ENCODE measurements around the gene FKBP5. TPM values are rescaled to one million over a fixed set of nuclear protein-coding genes. Genes with fewer than 3 reads are reported as not detected.
"Not testable (repeated sequence)": the region's sequence is repeated elsewhere in the genome, so short reads cannot be mapped to it uniquely, and the experiment has no call there.

FKBP5 gene
- total RNA-seq, 2 donors from 2014 or later = 27.0 to 53.3 TPM

DNA sequence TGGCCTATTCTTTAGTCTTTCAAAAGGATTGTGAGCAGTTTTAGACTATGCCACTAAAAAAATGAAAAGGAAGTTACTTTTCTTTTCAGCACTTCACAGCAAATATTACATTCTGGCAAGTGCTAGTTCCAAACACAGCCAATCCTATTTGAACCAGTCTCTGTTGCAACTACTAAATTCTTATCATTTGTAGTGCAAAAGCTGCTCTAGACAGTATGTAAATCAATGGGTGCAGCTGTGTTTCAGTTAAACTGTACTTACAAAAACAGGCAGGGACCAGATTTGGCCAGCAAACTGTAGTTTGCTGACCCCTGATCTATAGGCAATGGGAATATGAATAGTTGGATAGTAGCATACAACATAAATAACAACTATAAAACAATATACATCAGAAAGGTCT is 107.9 kb downstream of the FKBP5 start:
- H3K9me3 Mint-ChIP-seq = no peaks in the 10 kb centered on the region
- TF ChIP-seq, protein P1, sequence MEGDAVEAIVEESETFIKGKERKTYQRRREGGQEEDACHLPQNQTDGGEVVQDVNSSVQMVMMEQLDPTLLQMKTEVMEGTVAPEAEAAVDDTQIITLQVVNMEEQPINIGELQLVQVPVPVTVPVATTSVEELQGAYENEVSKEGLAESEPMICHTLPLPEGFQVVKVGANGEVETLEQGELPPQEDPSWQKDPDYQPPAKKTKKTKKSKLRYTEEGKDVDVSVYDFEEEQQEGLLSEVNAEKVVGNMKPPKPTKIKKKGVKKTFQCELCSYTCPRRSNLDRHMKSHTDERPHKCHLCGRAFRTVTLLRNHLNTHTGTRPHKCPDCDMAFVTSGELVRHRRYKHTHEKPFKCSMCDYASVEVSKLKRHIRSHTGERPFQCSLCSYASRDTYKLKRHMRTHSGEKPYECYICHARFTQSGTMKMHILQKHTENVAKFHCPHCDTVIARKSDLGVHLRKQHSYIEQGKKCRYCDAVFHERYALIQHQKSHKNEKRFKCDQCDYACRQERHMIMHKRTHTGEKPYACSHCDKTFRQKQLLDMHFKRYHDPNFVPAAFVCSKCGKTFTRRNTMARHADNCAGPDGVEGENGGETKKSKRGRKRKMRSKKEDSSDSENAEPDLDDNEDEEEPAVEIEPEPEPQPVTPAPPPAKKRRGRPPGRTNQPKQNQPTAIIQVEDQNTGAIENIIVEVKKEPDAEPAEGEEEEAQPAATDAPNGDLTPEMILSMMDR (conservative IDR thresholded peaks at IDR 0.05) = no peak
- H3K36me3 Mint-ChIP-seq (ENCODE audit: low read depth) = peaks cover 14% of the 10 kb centered on the region
- Histone ChIP-seq H3K27me3 (ENCODE audit: control insufficient read depth, insufficient read depth, low read length, poor library complexity, severe bottlenecking) (no peaks in the 10 kb centered on the region), H3K36me3 (ENCODE audit: control insufficient read depth, insufficient read depth, low read length) (no peaks in the 10 kb centered on the region), H3K4me3 (ENCODE audit: low read length) (no peak overlapping the region), H3K4me1 (ENCODE audit: control insufficient read depth, insufficient read depth, low read length) (no peaks in the 10 kb centered on the region), H3K27ac (ENCODE audit: low read depth, low read length) (no peak overlapping the region), H3K9ac (ENCODE audit: extremely low read depth, low read length, poor library complexity, severe bottlenecking) (no peak overlapping the region), H3K9me3 (ENCODE audit: control insufficient read depth, low read length) (no peaks in the 10 kb centered on the region)
- H3K4me3 Mint-ChIP-seq = no peak overlapping the region
- no peak overlapping the region for H3K27ac Mint-ChIP-seq
- no peaks in the 10 kb centered on the region for H3K4me1 Mint-ChIP-seq
- no peak for DNase-seq
- H3K27me3 Mint-ChIP-seq (ENCODE audit: insufficient read depth) = no peaks in the 10 kb centered on the region

DNA sequence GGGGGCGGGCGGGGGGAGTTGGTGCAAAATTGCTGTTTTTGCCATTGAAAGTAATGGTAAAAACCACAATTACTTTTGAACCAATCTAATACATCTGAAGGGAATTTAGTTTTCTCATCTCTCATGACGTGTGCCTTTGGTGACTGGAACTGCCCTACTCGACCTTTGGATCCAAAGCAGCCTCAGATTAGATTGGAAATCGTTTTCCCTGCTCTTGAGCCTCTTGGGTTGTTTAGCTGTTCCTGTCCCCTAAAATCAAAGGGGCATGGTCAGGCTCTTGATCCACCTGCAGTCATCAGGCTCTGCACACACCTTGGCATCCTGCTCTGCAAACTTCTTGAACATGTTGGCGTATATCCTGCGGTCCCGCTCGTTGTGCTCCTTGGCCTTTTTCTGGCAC is 112.0 kb downstream of the FKBP5 start:
- Histone ChIP-seq H3K4me3 (ENCODE audit: low read length) (no peak overlapping the region), H3K9me3 (ENCODE audit: control insufficient read depth, low read length) (no peaks in the 10 kb centered on the region), H3K27me3 (ENCODE audit: control insufficient read depth, insufficient read depth, low read length, poor library complexity, severe bottlenecking) (no peaks in the 10 kb centered on the region), H3K4me1 (ENCODE audit: control insufficient read depth, insufficient read depth, low read length) (no peaks in the 10 kb centered on the region), H3K9ac (ENCODE audit: extremely low read depth, low read length, poor library complexity, severe bottlenecking) (no peak overlapping the region), H3K36me3 (ENCODE audit: control insufficient read depth, insufficient read depth, low read length) (no peaks in the 10 kb centered on the region), H3K27ac (ENCODE audit: low read depth, low read length) (no peak overlapping the region)
- Mint-ChIP-seq H3K27me3 (ENCODE audit: insufficient read depth) (no peaks in the 10 kb centered on the region), H3K4me3 (no peak overlapping the region), H3K36me3 (ENCODE audit: low read depth) (peaks cover 18% of the 10 kb centered on the region), H3K27ac (no peak overlapping the region), H3K9me3 (no peaks in the 10 kb centered on the region), H3K4me1 (peaks cover 3% of the 10 kb centered on the region)
- TF ChIP-seq, protein P1 (conservative IDR thresholded peaks at IDR 0.05) = no peak
- WGBS, 2 experiments (ENCODE audit: insufficient coverage in 1 of 2, insufficient read length in 1 of 2) = 86 to 93% methylated on average over 8 to 9 of the region's 9 CpGs
- no peak for DNase-seq

DNA sequence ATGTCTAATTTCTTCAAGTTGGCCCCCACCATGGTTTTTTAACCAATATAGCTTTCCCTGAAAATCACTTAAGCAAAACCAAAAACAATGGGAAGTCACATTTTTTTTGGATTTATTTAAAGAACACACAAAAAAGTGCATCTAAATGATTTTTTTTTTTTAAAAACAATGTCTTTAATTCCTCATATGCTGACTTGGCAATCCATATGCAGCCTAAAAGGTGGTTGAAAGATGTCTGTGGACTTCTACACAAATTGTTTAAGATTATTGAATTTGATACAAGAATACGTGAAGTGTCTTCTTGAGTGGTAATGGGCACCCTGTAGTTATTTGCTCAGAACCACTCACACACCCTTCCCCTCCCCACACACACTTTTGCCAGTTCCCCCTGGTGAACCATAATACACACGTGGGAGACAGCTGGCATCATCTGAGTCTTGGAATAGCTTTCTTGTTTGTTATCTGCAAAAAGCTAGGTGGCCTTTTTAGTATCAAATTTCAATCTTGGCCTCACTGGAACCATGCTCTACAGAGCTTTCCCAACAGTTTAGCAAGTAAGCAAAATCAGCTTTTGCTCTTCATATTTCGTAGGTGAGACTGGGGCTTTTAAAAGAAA is 115.1 kb downstream of the FKBP5 start:
- Histone ChIP-seq H3K36me3 (ENCODE audit: control insufficient read depth, insufficient read depth, low read length) (no peaks in the 10 kb centered on the region), H3K27me3 (ENCODE audit: control insufficient read depth, insufficient read depth, low read length, poor library complexity, severe bottlenecking) (no peaks in the 10 kb centered on the region), H3K27ac (ENCODE audit: low read depth, low read length) (no peak overlapping the region), H3K9ac (ENCODE audit: extremely low read depth, low read length, poor library complexity, severe bottlenecking) (no peak overlapping the region), H3K4me1 (ENCODE audit: control insufficient read depth, insufficient read depth, low read length) (no peaks in the 10 kb centered on the region), H3K9me3 (ENCODE audit: control insufficient read depth, low read length) (no peaks in the 10 kb centered on the region), H3K4me3 (ENCODE audit: low read length) (no peak overlapping the region)
- H3K27me3 Mint-ChIP-seq (ENCODE audit: insufficient read depth) = no peaks in the 10 kb centered on the region
- H3K4me3 Mint-ChIP-seq = no peak overlapping the region
- 76 to 100% methylated on average over 1 to 3 of the region's 3 CpGs for WGBS, 2 experiments (ENCODE audit: insufficient coverage in 1 of 2, insufficient read length in 1 of 2)
- peaks cover 8% of the 10 kb centered on the region for H3K4me1 Mint-ChIP-seq
- TF ChIP-seq, protein P1 (conservative IDR thresholded peaks at IDR 0.05) = no peak
- peaks cover 16% of the 10 kb centered on the region for H3K36me3 Mint-ChIP-seq (ENCODE audit: low read depth)
- no peak overlapping the region for H3K27ac Mint-ChIP-seq
- DNase-seq = no peak
- H3K9me3 Mint-ChIP-seq = no peaks in the 10 kb centered on the region

DNA sequence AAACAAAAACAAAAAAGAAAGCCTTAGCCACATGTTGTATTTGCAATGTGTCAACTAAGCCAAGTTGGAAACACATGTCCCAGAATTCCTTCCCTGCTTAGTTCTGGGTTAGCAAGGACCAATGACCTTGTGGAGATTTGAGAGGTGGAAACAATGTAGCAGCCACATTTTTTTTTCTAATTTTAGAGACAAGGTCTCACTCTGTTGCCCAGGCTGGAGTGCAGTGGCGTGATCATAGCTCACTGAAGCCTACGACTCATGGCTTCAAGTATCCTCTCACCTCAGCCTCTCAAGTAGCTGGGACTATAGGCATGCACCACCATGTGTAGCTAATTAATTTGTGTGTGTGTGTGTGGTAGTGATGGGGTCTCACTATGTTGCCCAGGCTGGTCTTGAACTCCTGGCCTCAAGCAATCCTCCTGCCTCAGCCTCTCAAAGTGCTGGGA is 117.8 kb downstream of the FKBP5 start:
- not testable (repeated sequence) for H3K9ac ChIP-seq (ENCODE audit: extremely low read depth, low read length, poor library complexity, severe bottlenecking); H3K4me1 ChIP-seq (ENCODE audit: control insufficient read depth, insufficient read depth, low read length); DNase-seq

More for the DNA sequence above, 117.8 kb downstream of the FKBP5 start:
- not testable (repeated sequence) for H3K27me3 ChIP-seq (ENCODE audit: control insufficient read depth, insufficient read depth, low read length, poor library complexity, severe bottlenecking); H3K4me1 Mint-ChIP-seq; H3K27ac ChIP-seq (ENCODE audit: low read depth, low read length); H3K4me3 Mint-ChIP-seq; H3K27me3 Mint-ChIP-seq (ENCODE audit: insufficient read depth); H3K36me3 Mint-ChIP-seq (ENCODE audit: low read depth); H3K36me3 ChIP-seq (ENCODE audit: control insufficient read depth, insufficient read depth, low read length); H3K4me3 ChIP-seq (ENCODE audit: low read length); H3K27ac Mint-ChIP-seq
- 96 to 100% methylated on average over 1 to 2 of the region's 2 CpGs for WGBS, 2 experiments (ENCODE audit: insufficient coverage in 1 of 2, insufficient read length in 1 of 2)
- H3K9me3 Mint-ChIP-seq = peaks cover 11% of the 10 kb centered on the region
- H3K9me3 ChIP-seq (ENCODE audit: control insufficient read depth, low read length) = peaks cover 11% of the 10 kb centered on the region
